K562 (cell line): ENCODE results near the gene CPED1. TPM values are rescaled to one million over a fixed set of nuclear protein-coding genes. Genes with fewer than 3 reads are reported as not detected.

Experiments
- E2F8 ChIP-seq: fragments of 450-650 bp; IDR thresholded peaks from 2 replicates; pipeline ENCODE4 v1.7.1; 2018; ENCODE audit warnings: mild to moderate bottlenecking, low read depth; ENCODE audit not compliant: partially characterized antibody
- GTF2A2 ChIP-seq: IDR thresholded peaks from 2 replicates; pipeline ENCODE4 v1.6.1; 2016; ENCODE audit warnings: mild to moderate bottlenecking, missing genetic modification characterization, missing compliant biosample characterization
- HDAC2 ChIP-seq: fragments of 450-650 bp; IDR thresholded peaks from 2 replicates; pipeline ENCODE4 v1.6.1; 2016; ENCODE audit warnings: mild to moderate bottlenecking
- KAT8 ChIP-seq: fragments of 450-650 bp; IDR thresholded peaks from 2 replicates; pipeline ENCODE4 v1.6.1; 2016; ENCODE audit warnings: low read depth, mild to moderate bottlenecking
- KDM2B ChIP-seq: fragments of 250-450 bp; sonication (Bioruptor Pico); IDR thresholded peaks from 2 replicates; pipeline ENCODE4 v1.8.0; 2021; ENCODE audit warnings: mild to moderate bottlenecking, moderate library complexity
- KLF13 ChIP-seq: fragments of 450-650 bp; IDR thresholded peaks from 2 replicates; pipeline ENCODE4 v1.6.1; 2016; ENCODE audit warnings: missing genetic modification characterization, low read depth, mild to moderate bottlenecking, missing compliant biosample characterization, moderate library complexity, borderline replicate concordance
- MEF2A ChIP-seq: IDR thresholded peaks from 2 replicates; pipeline ENCODE4 v1.6.1; 2011; ENCODE audit warnings: low read depth, mild to moderate bottlenecking, low read length, moderate library complexity; ENCODE audit not compliant: control insufficient read depth
- MEIS2 ChIP-seq: fragments of 450-650 bp; IDR thresholded peaks from 2 replicates; pipeline ENCODE4 v1.6.1; 2014; ENCODE audit warnings: mild to moderate bottlenecking; ENCODE audit not compliant: partially characterized antibody
- MLLT1 ChIP-seq, 2 experiments: fragments of 450-650 bp; IDR thresholded peaks; 2 replicates each; pipeline ENCODE4 v1.6.1; 2016
- MYBL2 ChIP-seq, 2 experiments: fragments of 450-650 bp in 1 of 2; sonication (generic) in 1 of 2; formaldehyde crosslinking in 1 of 2; IDR thresholded peaks; 2 replicates each; pipeline versions ENCODE4 v1.6.1 to v1.8.1; 2017 to 2022; ENCODE audit warnings: borderline replicate concordance in 1 of 2, inconsistent platforms in 1 of 2, low read depth in 1 of 2, mild to moderate bottlenecking in 1 of 2, missing genetic modification reagents in 1 of 2, moderate library complexity in 1 of 2
- SAP30 ChIP-seq: fragments of 200-600 bp; sonication (generic); IDR thresholded peaks from 2 replicates; pipeline ENCODE4 v1.6.1; 2012; ENCODE audit warnings: borderline replicate concordance, low read depth, mild to moderate bottlenecking, moderate library complexity, low read length, control low read depth, inconsistent platforms; ENCODE audit not compliant: insufficient read depth, poor library complexity, severe bottlenecking
- SNRNP70 ChIP-seq: fragments of 200-400 bp; formaldehyde crosslinking; optimal IDR thresholded peaks from 2 replicates; pipeline ENCODE3; 2017; ENCODE audit warnings: low read depth, low read length
- TOE1 ChIP-seq, 2 experiments: fragments of 450-650 bp in 1 of 2; sonication (generic) in 1 of 2; formaldehyde crosslinking in 1 of 2; IDR thresholded peaks; 2 replicates each; pipeline versions ENCODE4 v1.7.1 to v1.8.0; 2016 to 2022; ENCODE audit warnings: borderline replicate concordance in 2 of 2, mild to moderate bottlenecking in 2 of 2, antibody characterized with exemption in 1 of 2, inconsistent platforms in 1 of 2, low read depth in 1 of 2, missing genetic modification reagents in 1 of 2, moderate library complexity in 1 of 2
- YBX1 ChIP-seq: fragments of 450-650 bp; IDR thresholded peaks from 2 replicates; pipeline ENCODE4 v1.7.1; 2016; ENCODE audit warnings: mild to moderate bottlenecking
- ZKSCAN1 ChIP-seq: fragments of 150-350 bp; IDR thresholded peaks from 2 replicates; pipeline ENCODE4 v1.6.1; 2016; ENCODE audit warnings: low read depth, low read length
- ZNF224 ChIP-seq: sonication (generic); formaldehyde crosslinking; IDR thresholded peaks from 2 replicates; pipeline ENCODE4 v1.8.0; 2022; ENCODE audit warnings: mild to moderate bottlenecking, missing genetic modification reagents
- ZNF431 ChIP-seq: sonication (generic); formaldehyde crosslinking; IDR thresholded peaks from 2 replicates; pipeline ENCODE4 v1.8.0; 2022; ENCODE audit warnings: mild to moderate bottlenecking, missing genetic modification reagents
- ZNF766 ChIP-seq: fragments of 200-800 bp; sonication (Bioruptor generic); conservative IDR thresholded peaks from 2 replicates; pipeline ENCODE4 v1.6.1; 2016; ENCODE audit warnings: missing genetic modification characterization, missing compliant biosample characterization
- polyA plus RNA-seq, 8 experiments: library from polyadenylated mRNA; depleted of rRNA in 4 of 8; stranded (reverse) in 5 of 8; unstranded in 3 of 8; fragments of >200 nt; fragmentation: Nextera tagmentation in 2 of 8; fragmentation: Illumina TruSeq in 1 of 8; extraction: Ambion mirVana in 2 of 8; extraction: Trizol in 1 of 8; gene quantifications; 2 replicates each; pipeline versions ENCODE4 v1.2.1 to v1.2.3, GENCODE V29; 2011 to 2014; ENCODE audit warnings: inconsistent platforms in 1 of 8, missing spikeins in 1 of 8
- total RNA-seq, 7 experiments: library from RNA; depleted of rRNA in 6 of 7; stranded (reverse); fragments of >200 nt in 6 of 7; fragmentation: Illumina TruSeq in 2 of 7; extraction: Trizol in 2 of 7; gene quantifications; 2 replicates each; pipeline versions ENCODE4 v1.2.1 to v1.2.3, GENCODE V29; 2011 to 2021; ENCODE audit warnings: low replicate concordance in 1 of 7
- TF ChIP-seq, protein P1 (sequence below): fragments of 450-650 bp; IDR thresholded peaks from 2 replicates; pipeline ENCODE4 v1.6.1; 2016; ENCODE audit warnings: antibody characterized with exemption

Gene CPED1
- total and polyA plus RNA-seq, 9 of the 15 experiments (the other 6 are each of a cell fraction or from before 2014, with no cell fraction given): 195 to 393 (median 290) TPM

- no peak for TF ChIP-seq ZKSCAN1
- no peak for TF ChIP-seq YBX1
- TF ChIP-seq MEF2A: no peak
- TF ChIP-seq ZNF431: no peak
- peak; percentile 85 for TF ChIP-seq ZNF766 (CRISPR knock-in tag)
- no peak for TF ChIP-seq MYBL2 (IDR thresholded peaks at IDR 0.05; ENCODE audit: low read depth)
- no peak for TF ChIP-seq MYBL2 (CRISPR knock-in tag; IDR thresholded peaks at IDR 0.05; ENCODE audit: borderline replicate concordance)
- peak; percentile 69 for TF ChIP-seq KLF13
- peak; percentile 79 for TF ChIP-seq HDAC2
- TF ChIP-seq GTF2A2 (tag): peak; percentile 65; the same call in 1 of the 2 replicates
- TF ChIP-seq TOE1 (IDR thresholded peaks at IDR 0.05; ENCODE audit: borderline replicate concordance): peak; percentile 44; the same call in 1 of the 2 replicates
- no peak for TF ChIP-seq TOE1 (CRISPR knock-in tag; IDR thresholded peaks at IDR 0.05; ENCODE audit: borderline replicate concordance, low read depth)
- no peak for TF ChIP-seq KDM2B
- TF ChIP-seq ZNF224: no peak
- no peak for TF ChIP-seq SAP30
- peak; percentile 74 for TF ChIP-seq E2F8
- TF ChIP-seq MEIS2: no peak
- TF ChIP-seq SNRNP70: no peak
- no peak for TF ChIP-seq KAT8
- TF ChIP-seq, protein P1, sequence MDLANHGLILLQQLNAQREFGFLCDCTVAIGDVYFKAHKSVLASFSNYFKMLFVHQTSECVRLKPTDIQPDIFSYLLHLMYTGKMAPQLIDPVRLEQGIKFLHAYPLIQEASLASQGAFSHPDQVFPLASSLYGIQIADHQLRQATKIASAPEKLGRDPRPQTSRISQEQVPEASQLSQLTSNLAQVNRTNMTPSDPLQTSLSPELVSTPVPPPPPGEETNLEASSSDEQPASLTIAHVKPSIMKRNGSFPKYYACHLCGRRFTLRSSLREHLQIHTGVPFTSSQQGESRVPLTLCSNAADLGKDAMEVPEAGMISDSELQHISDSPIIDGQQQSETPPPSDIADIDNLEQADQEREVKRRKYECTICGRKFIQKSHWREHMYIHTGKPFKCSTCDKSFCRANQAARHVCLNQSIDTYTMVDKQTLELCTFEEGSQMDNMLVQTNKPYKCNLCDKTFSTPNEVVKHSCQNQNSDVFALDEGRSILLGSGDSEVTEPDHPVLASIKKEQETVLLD: no peak
- TF ChIP-seq MLLT1 (IDR thresholded peaks at IDR 0.05): no peak
Measured at GRCh38 chr7:121160150-121161008, 171.9 kb downstream of the CPED1 start (continued).
